Neuronal stem cell (in vitro differentiated cells): ENCODE data around the gene PARVA.

ENCODE experiments used
- DNase-seq: peaks from one replicate; pipeline ENCODE4 v3.0.0-alpha.2; 2013; ENCODE audit warnings: low spot score
- H2AFZ ChIP-seq: one replicate; pipeline ENCODE4 v1.6.1; 2013; ENCODE audit warnings: mild to moderate bottlenecking, low read length, inconsistent platforms
- H2AK5ac ChIP-seq: 2 replicates; pipeline ENCODE4 v1.6.1; 2013; ENCODE audit warnings: low read depth, mild to moderate bottlenecking, inconsistent platforms, low read length, moderate library complexity, mixed read lengths
- H2BK120ac ChIP-seq: 2 replicates; pipeline ENCODE4 v1.6.1; 2013; ENCODE audit warnings: low read depth, mild to moderate bottlenecking, inconsistent platforms, low read length, moderate library complexity, mixed read lengths
- H2BK12ac ChIP-seq: one replicate; pipeline ENCODE4 v1.6.1; 2013; ENCODE audit warnings: low read length, inconsistent platforms
- H2BK15ac ChIP-seq: 2 replicates; pipeline ENCODE4 v1.6.1; 2013; ENCODE audit warnings: mild to moderate bottlenecking, low read length, inconsistent platforms, mixed read lengths
- H2BK5ac ChIP-seq: one replicate; pipeline ENCODE4 v1.6.1; 2013; ENCODE audit warnings: inconsistent platforms, mild to moderate bottlenecking, low read length, moderate library complexity
- H3K14ac ChIP-seq: one replicate; pipeline ENCODE4 v1.6.1; 2013; ENCODE audit warnings: low read length, inconsistent platforms
- H3K18ac ChIP-seq: 2 replicates; pipeline ENCODE4 v1.6.1; 2013; ENCODE audit warnings: low read length, inconsistent platforms
- H3K23ac ChIP-seq: 2 replicates; pipeline ENCODE4 v1.6.1; 2013; ENCODE audit warnings: low read depth, mild to moderate bottlenecking, mixed read lengths, low read length, inconsistent platforms; ENCODE audit not compliant: poor library complexity
- H3K27ac ChIP-seq: replicated peaks from 3 replicates; pipeline ENCODE4 v1.5.1; 2013; ENCODE audit warnings: low read length, inconsistent platforms
- H3K27me3 ChIP-seq, 3 experiments: 2 replicates each; pipeline ENCODE4 v1.6.1; 2013; ENCODE audit warnings: low read length in 3 of 3, mild to moderate bottlenecking in 2 of 3, inconsistent platforms in 1 of 3, low read depth in 1 of 3, mixed read lengths in 1 of 3, moderate library complexity in 1 of 3; ENCODE audit not compliant: control insufficient read depth in 3 of 3, insufficient read depth in 3 of 3
- H3K36me3 ChIP-seq, 2 donors: replicated peaks in 1 of 2; 2 replicates each; pipeline ENCODE4 v1.6.1; 2013; ENCODE audit warnings: low read length in 2 of 2; ENCODE audit not compliant: control insufficient read depth in 2 of 2, insufficient read depth in 2 of 2
- H3K4ac ChIP-seq: 2 replicates; pipeline ENCODE4 v1.6.1; 2013; ENCODE audit warnings: inconsistent platforms, mild to moderate bottlenecking, low read length, moderate library complexity
- H3K4me1 ChIP-seq, 2 donors: 1 replicate in 1 of 2; 2 replicates in 1 of 2; pipeline ENCODE4 v1.6.1; 2013; ENCODE audit warnings: low read length in 2 of 2, low read depth in 1 of 2; ENCODE audit not compliant: control insufficient read depth in 2 of 2, insufficient read depth in 1 of 2
- H3K4me2 ChIP-seq: one replicate; pipeline ENCODE4 v1.6.1; 2013; ENCODE audit warnings: mild to moderate bottlenecking, low read length, inconsistent platforms; ENCODE audit not compliant: insufficient read depth, poor library complexity, severe bottlenecking
- H3K4me3 ChIP-seq, 2 donors: 2 replicates each; pipeline ENCODE4 v1.5.1; 2013; ENCODE audit warnings: low read length in 2 of 2, mild to moderate bottlenecking in 2 of 2, inconsistent platforms in 1 of 2, moderate library complexity in 1 of 2
- H3K79me1 ChIP-seq: one replicate; pipeline ENCODE4 v1.6.1; 2013; ENCODE audit warnings: low read depth, mild to moderate bottlenecking, inconsistent platforms, low read length, moderate library complexity
- H3K9ac ChIP-seq: one replicate; pipeline ENCODE4 v1.6.1; 2013; ENCODE audit warnings: mild to moderate bottlenecking, low read depth, low read length, inconsistent platforms; ENCODE audit not compliant: poor library complexity
- H3K9me3 ChIP-seq, 2 donors: replicated peaks in 1 of 2; 2 replicates each; pipeline versions ENCODE3 to v1.6.1; 2013; ENCODE audit warnings: low read length in 2 of 2, mild to moderate bottlenecking in 2 of 2, inconsistent platforms in 1 of 2, low read depth in 1 of 2, mixed read lengths in 1 of 2, moderate library complexity in 1 of 2; ENCODE audit not compliant: control insufficient read depth in 2 of 2, insufficient read depth in 1 of 2
- H4K8ac ChIP-seq: one replicate; pipeline ENCODE4 v1.6.1; 2013; ENCODE audit warnings: low read depth, mild to moderate bottlenecking, inconsistent platforms, low read length, moderate library complexity
- H4K91ac ChIP-seq: one replicate; pipeline ENCODE4 v1.6.1; 2013; ENCODE audit warnings: low read length, low read depth, mild to moderate bottlenecking, inconsistent platforms; ENCODE audit not compliant: poor library complexity
- WGBS, 2 donors: extraction: QIAGEN DNeasy Blood & Tissue Kit; methylation state at CpG; one replicate each; pipeline ENCODE4 v1.1.7; 2013; ENCODE audit warnings: missing lambda C conversion rate in 2 of 2, mixed read lengths in 1 of 2; ENCODE audit not compliant: insufficient read length in 2 of 2, insufficient replicate concordance in 1 of 2; ENCODE audit errors: extremely low coverage in 2 of 2; 5-methylcytosine and 5-hydroxymethylcytosine counted together

Gene PARVA

DNA sequence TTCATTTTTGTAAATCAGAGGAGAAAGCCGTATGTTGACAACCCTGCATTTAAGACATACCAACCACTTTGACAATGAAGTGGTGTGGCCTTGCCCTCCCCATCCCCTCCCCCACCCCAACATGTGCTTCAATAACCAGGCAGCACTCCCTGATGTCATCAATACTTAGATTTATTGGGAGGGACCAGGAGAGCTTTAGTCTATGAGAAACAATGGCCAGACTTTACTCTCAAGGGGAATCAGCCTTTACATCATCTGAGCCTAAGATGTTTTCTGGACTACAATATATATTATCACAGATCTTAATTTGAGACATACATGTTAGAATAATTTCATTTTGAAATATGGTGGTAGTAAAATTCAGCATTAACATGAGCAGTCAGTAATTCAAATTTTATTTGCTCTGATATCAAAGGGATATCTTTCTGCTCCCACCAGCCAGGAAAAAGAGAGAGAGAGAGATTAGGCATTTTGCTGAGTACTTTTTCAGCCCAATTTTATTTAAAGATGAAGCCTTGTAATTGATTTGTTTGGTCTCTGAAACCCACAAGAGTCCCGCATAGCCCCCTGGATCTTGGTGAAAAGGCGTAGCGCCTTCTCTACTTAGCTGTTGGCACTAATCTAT lies 38.1 kb downstream of the PARVA start:
- Histone ChIP-seq H3K23ac (no peak overlapping the region), H3K9ac (no peak overlapping the region), H3K79me1 (no peaks in the 10 kb centered on the region), H2AK5ac (no peak overlapping the region), H2BK15ac (no peak overlapping the region), H3K27me3 (no peaks in the 10 kb centered on the region), H3K36me3 (no peaks in the 10 kb centered on the region), H3K4me3 (no peak overlapping the region), H3K14ac (no peak overlapping the region), H4K91ac (no peak overlapping the region), H3K27ac (no peak overlapping the region), H3K4ac (no peak overlapping the region), H3K9me3 (no peaks in the 10 kb centered on the region), H3K18ac (no peak overlapping the region), H2BK5ac (no peak overlapping the region), H2BK12ac (no peak overlapping the region), H2AFZ (no peak overlapping the region), H3K4me2 (no peak overlapping the region), H3K4me1 (peaks cover 0 to 6% of the 10 kb centered on the region in 2 donors), H4K8ac (no peak overlapping the region), H2BK120ac (no peak overlapping the region)
- no peak for DNase-seq
- no CpG with 5 or more reads among the region's 4 CpGs for WGBS, 2 donors

DNA sequence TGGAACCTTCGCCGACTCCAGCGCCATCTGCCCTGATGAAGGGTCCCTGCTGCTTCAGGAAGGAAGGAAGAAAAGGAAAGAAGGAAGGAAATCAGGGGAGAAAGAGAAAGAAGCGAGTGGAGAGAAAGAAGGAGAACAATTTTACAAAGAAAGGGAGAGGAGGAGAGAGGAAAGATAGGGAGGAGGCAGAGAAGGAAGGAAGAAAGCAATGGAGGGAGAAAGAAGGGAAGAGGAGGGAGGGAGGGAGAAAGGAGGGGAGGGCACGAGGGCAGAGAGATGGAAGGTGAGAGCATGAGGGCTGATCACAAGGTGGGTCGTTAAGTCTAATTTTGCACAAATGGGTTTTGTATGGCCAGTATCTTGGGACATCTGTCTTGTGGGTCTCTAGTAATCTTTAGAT lies 39.2 kb downstream of the PARVA start:
- H2AFZ ChIP-seq: no peak overlapping the region
- H4K91ac ChIP-seq: no peak overlapping the region
- no peak overlapping the region for H4K8ac ChIP-seq
- no peak overlapping the region for H2BK5ac ChIP-seq
- H3K9ac ChIP-seq: no peak overlapping the region
- no peak overlapping the region for H2AK5ac ChIP-seq
- no peak overlapping the region for H3K14ac ChIP-seq
- H3K18ac ChIP-seq: no peak overlapping the region
- WGBS, 2 donors: no CpG with 5 or more reads among the region's 6 CpGs
- H3K23ac ChIP-seq: no peak overlapping the region
- H3K27ac ChIP-seq: no peak overlapping the region
- no peak overlapping the region for H2BK15ac ChIP-seq
- H3K4me3 ChIP-seq: no peak overlapping the region
- no peaks in the 10 kb centered on the region for H3K36me3 ChIP-seq
- no peak overlapping the region for H3K4me2 ChIP-seq
- no peak overlapping the region for H2BK12ac ChIP-seq
- no peak overlapping the region for H2BK120ac ChIP-seq
- DNase-seq: no peak
- peaks cover 0 to 6% of the 10 kb centered on the region in 2 donors for H3K4me1 ChIP-seq
- H3K27me3 ChIP-seq: no peaks in the 10 kb centered on the region
- no peaks in the 10 kb centered on the region for H3K79me1 ChIP-seq
- no peak overlapping the region for H3K4ac ChIP-seq
- H3K9me3 ChIP-seq: no peaks in the 10 kb centered on the region

DNA sequence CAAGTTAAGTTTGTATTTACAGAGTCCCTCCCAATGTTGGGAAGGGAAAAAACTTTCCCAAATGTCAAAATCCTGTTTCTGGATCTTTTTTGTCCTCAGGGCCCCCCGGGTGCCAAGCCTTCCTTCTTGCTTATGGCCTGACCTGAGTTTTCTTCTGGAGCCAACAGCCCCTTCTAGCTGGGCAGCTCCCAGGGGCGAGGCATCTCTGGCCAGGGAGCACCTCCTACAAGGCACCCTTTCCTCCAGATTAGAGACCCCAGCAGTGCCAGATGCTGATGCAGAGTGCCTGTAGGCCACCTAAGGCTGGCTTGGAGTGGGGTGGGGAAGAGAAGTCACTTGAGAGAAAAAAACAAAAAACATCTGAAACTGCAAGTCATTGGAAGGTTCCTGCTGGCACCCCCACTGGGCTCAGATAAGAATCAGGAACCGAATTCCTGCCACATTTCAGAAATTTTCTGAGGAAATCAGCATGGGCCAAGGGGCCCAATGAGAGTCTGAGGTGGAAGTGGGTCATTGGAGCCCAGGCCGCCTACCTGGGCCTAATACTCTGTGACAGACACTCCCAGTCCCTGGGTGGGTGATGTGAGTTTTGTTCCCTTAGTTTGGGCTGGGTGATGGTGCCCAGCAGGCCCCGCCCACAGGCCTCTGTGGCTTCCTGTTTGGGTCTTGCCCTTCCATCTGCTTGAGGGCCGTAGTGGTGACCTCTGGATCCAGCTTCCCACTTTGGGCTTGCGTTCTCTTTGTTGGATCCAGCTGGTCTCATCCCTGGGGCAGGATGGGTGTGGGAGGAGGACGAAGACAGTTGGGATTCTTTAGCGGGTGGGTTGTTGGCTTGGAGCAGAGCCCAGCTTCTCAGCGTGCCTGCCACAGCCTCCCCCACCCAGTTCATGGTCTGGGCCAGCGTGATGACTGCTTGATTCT lies 40.6 kb downstream of the PARVA start:
- no peak overlapping the region for H3K23ac ChIP-seq
- no peak overlapping the region for H2BK12ac ChIP-seq
- H3K4me2 ChIP-seq: no peak overlapping the region
- H3K18ac ChIP-seq: peak overlapping the region; percentile 62
- no peak overlapping the region for H4K8ac ChIP-seq
- H2AK5ac ChIP-seq: no peak overlapping the region
- H2BK120ac ChIP-seq: no peak overlapping the region
- DNase-seq: no peak
- H2BK5ac ChIP-seq: no peak overlapping the region
- peaks cover 0 to 1% of the 10 kb centered on the region in 2 donors for H3K4me1 ChIP-seq
- H3K9me3 ChIP-seq: no peaks in the 10 kb centered on the region
- no CpG with 5 or more reads among the region's 11 CpGs for whole genome bisulfite sequencing, 2 donors
- no peak overlapping the region for H3K4me3 ChIP-seq
- H2AFZ ChIP-seq: no peak overlapping the region
- no peak overlapping the region for H2BK15ac ChIP-seq
- no peak overlapping the region for H3K9ac ChIP-seq
- no peak overlapping the region for H3K27ac ChIP-seq
- no peak overlapping the region for H3K4ac ChIP-seq
- H3K14ac ChIP-seq: no peak overlapping the region
- no peak overlapping the region for H4K91ac ChIP-seq
- no peaks in the 10 kb centered on the region for H3K36me3 ChIP-seq
- no peaks in the 10 kb centered on the region for H3K79me1 ChIP-seq
- no peaks in the 10 kb centered on the region for H3K27me3 ChIP-seq

DNA sequence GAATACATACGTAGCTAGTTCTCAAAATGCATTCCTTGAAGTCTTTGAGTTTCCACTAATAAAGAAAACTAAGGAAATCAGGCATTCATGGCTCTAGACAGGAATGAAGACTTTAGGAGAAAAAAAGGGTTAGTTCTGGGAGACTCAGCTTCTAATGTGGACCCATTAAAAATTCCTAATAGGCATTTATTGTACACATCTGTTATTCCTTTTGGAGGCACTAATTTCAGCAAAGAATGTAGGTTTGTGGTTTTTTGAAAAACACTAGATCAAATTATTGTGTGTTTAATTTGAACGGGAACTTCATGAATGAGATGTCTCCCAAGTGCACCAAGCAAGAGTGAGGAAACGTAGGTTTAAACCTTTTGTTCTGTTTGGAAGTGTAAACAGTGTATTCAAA lies 42.7 kb downstream of the PARVA start:
- Histone ChIP-seq H3K14ac (no peak overlapping the region), H3K36me3 (no peaks in the 10 kb centered on the region), H3K9ac (no peak overlapping the region), H4K8ac (no peak overlapping the region), H3K79me1 (no peaks in the 10 kb centered on the region), H3K27ac (no peak overlapping the region), H3K4me1 (peaks cover 0 to 1% of the 10 kb centered on the region in 2 donors), H2AK5ac (no peak overlapping the region), H2AFZ (no peak overlapping the region), H3K9me3 (no peaks in the 10 kb centered on the region), H3K18ac (no peak overlapping the region), H2BK120ac (no peak overlapping the region), H2BK12ac (no peak overlapping the region), H3K4me2 (no peak overlapping the region), H3K27me3 (no peaks in the 10 kb centered on the region), H3K23ac (no peak overlapping the region), H4K91ac (no peak overlapping the region), H2BK5ac (no peak overlapping the region), H3K4me3 (no peak overlapping the region), H2BK15ac (no peak overlapping the region), H3K4ac (no peak overlapping the region)
- WGBS, 2 donors: no CpG with 5 or more reads among the region's 3 CpGs
- DNase-seq: no peak
